ENCODE data around the gene MALT1. TPM values are rescaled to one million over a fixed set of nuclear protein-coding genes. Genes with fewer than 3 reads are reported as not detected.

The MALT1 gene
- total RNA-seq, 2 experiments from 2014 or later, result 14.4 to 18.5 TPM

- BruUV-seq (replicated peaks), result no TSS peak
- H3K9me3 ChIP-seq (ENCODE audit: low read length), result peaks cover 7% of the 10 kb centered on the region; the same call in 1 of the 2 replicates
- no peaks in the 10 kb centered on the region for H3K36me3 ChIP-seq (ENCODE audit: insufficient read depth, low read length)
- no peak overlapping the region; the same call in 1 of the 2 replicates for H2AFZ ChIP-seq (ENCODE audit: low read length)
- CTCF ChIA-PET (ENCODE audit: unreplicated experiment), result no interaction called here
- no peak overlapping the region for H3K27ac ChIP-seq (ENCODE audit: low read depth, low read length, poor library complexity, severe bottlenecking)
- intact Hi-C loops (cut with micrococcal nuclease; ENCODE audit: unreplicated experiment), result no loop called here
- peak overlapping the region; percentile 66; the same call in 1 of the 2 replicates for H3K4me2 ChIP-seq (ENCODE audit: low read length)
- H4K20me1 ChIP-seq (ENCODE audit: insufficient read depth, low read length), result no peaks in the 10 kb centered on the region
- DNase-seq (ENCODE audit: low spot score), result no peak
- H3K79me2 ChIP-seq (ENCODE audit: insufficient read depth, low read depth, low read length), result no peaks in the 10 kb centered on the region
- H3K4me3 ChIP-seq (ENCODE audit: low read depth, low read length, poor library complexity, severe bottlenecking), result no peak overlapping the region
- TF ChIP-seq EZH2phosphoT487 (IDR thresholded peaks at IDR 0.05; ENCODE audit: borderline replicate concordance, low read depth, low read length), result no peak
- no peak for TF ChIP-seq CTCF (conservative IDR thresholded peaks at IDR 0.05; ENCODE audit: low read length)
- no peaks in the 10 kb centered on the region for H3K9me2 ChIP-seq (ENCODE audit: insufficient read depth, low read length)
- POLR2A ChIA-PET, result no interaction called here
- H3K4me1 ChIP-seq (ENCODE audit: insufficient read depth, low read length, poor library complexity, severe bottlenecking), result peaks cover 47% of the 10 kb centered on the region
Measured at GRCh38 chr18:58657081-58657480, 14.2 kb upstream of the MALT1 start.

GRCh38 chr18:58657494-58657893 lies 13.8 kb upstream of the MALT1 start:
- no peaks in the 10 kb centered on the region for H3K79me2 ChIP-seq (ENCODE audit: insufficient read depth, low read depth, low read length)
- H3K4me3 ChIP-seq (ENCODE audit: low read depth, low read length, poor library complexity, severe bottlenecking), result peak overlapping the region; percentile 41
- peak overlapping the region; percentile 66 for H3K4me2 ChIP-seq (ENCODE audit: low read length)
- BruUV-seq (replicated peaks), result no TSS peak
- ChIA-PET CTCF (ENCODE audit: unreplicated experiment) (interaction anchor here (0.5 kb wide), 1 partner anchor 14 kb away, joined by 3 read pairs; the partner anchor contains the start of gene MALT1), POLR2A (interaction anchor here (2.7 kb wide), 1 partner anchor 14 kb away, joined by 20 read pairs; the partner anchor contains the start of gene MALT1)
- H4K20me1 ChIP-seq (ENCODE audit: insufficient read depth, low read length), result no peaks in the 10 kb centered on the region
- intact Hi-C loops (cut with micrococcal nuclease; ENCODE audit: unreplicated experiment), result no loop called here
- H3K9me2 ChIP-seq (ENCODE audit: insufficient read depth, low read length), result no peaks in the 10 kb centered on the region
- H3K36me3 ChIP-seq (ENCODE audit: insufficient read depth, low read length), result no peaks in the 10 kb centered on the region
- H3K4me1 ChIP-seq (ENCODE audit: insufficient read depth, low read length, poor library complexity, severe bottlenecking), result peaks cover 51% of the 10 kb centered on the region
- no peak for TF ChIP-seq CTCF (conservative IDR thresholded peaks at IDR 0.05; ENCODE audit: low read length)
- no peak for TF ChIP-seq EZH2phosphoT487 (IDR thresholded peaks at IDR 0.05; ENCODE audit: borderline replicate concordance, low read depth, low read length)
- H3K27ac ChIP-seq (ENCODE audit: low read depth, low read length, poor library complexity, severe bottlenecking), result peak overlapping the region; percentile 79
- peak overlapping the region; percentile 89; the same call in 1 of the 2 replicates for H2AFZ ChIP-seq (ENCODE audit: low read length)
- H3K9me3 ChIP-seq (ENCODE audit: low read length), result peaks cover 7% of the 10 kb centered on the region; the same call in 1 of the 2 replicates
- DNase-seq (ENCODE audit: low spot score), result no peak

- Histone ChIP-seq H3K4me1 (ENCODE audit: insufficient read depth, low read length, poor library complexity, severe bottlenecking) (peaks cover 54% of the 10 kb centered on the region), H3K27ac (ENCODE audit: low read depth, low read length, poor library complexity, severe bottlenecking) (no peak overlapping the region), H3K4me3 (ENCODE audit: low read depth, low read length, poor library complexity, severe bottlenecking) (no peak overlapping the region), H3K4me2 (ENCODE audit: low read length) (peak overlapping the region; percentile 66), H4K20me1 (ENCODE audit: insufficient read depth, low read length) (no peaks in the 10 kb centered on the region), H3K9me3 (ENCODE audit: low read length) (peaks cover 7% of the 10 kb centered on the region; the same call in 1 of the 2 replicates), H3K79me2 (ENCODE audit: insufficient read depth, low read depth, low read length) (no peaks in the 10 kb centered on the region), H3K36me3 (ENCODE audit: insufficient read depth, low read length) (no peaks in the 10 kb centered on the region), H3K9me2 (ENCODE audit: insufficient read depth, low read length) (no peaks in the 10 kb centered on the region), H2AFZ (ENCODE audit: low read length) (peak overlapping the region; percentile 43; the same call in 1 of the 2 replicates)
- ChIA-PET POLR2A (interaction anchor here (0.7 to 2.7 kb wide), 2 partner anchors 11 to 27 kb away, joined by 3 to 20 read pairs; partner anchors contain the start of gene MALT1), CTCF (ENCODE audit: unreplicated experiment) (interaction anchor here (0.6 kb wide), 1 partner anchor 165 kb away, joined by 3 read pairs; no protein-coding TSS in a partner anchor)
- no TSS peak for BruUV-seq (replicated peaks)
- DNase-seq (ENCODE audit: low spot score), result no peak
- no peak for TF ChIP-seq EZH2phosphoT487 (IDR thresholded peaks at IDR 0.05; ENCODE audit: borderline replicate concordance, low read depth, low read length)
- no peak for TF ChIP-seq CTCF (conservative IDR thresholded peaks at IDR 0.05; ENCODE audit: low read length)
- intact Hi-C loops (cut with micrococcal nuclease; ENCODE audit: unreplicated experiment), result no loop called here
Measured at GRCh38 chr18:58659691-58660090, 11.6 kb upstream of the MALT1 start.

Measured in OCI-LY7 (cell line).